SK-N-SH (cell line): ENCODE measurements around the gene RTF2. TPM values are rescaled to one million over a fixed set of nuclear protein-coding genes. Genes with fewer than 3 reads are reported as not detected.

ENCODE experiments used
- CTCF ChIA-PET: fragments of 300-600, 350-600 bp; formaldehyde crosslinking; extraction: SDS; loops from one replicate; lab custom pipeline; 2021; lab: Yijun Ruan, JAX
- POLR2A ChIA-PET: fragments of 350-600 bp; sonication (Branson Sonifier 250); formaldehyde crosslinking; extraction: SDS; loops from one replicate; lab custom pipeline; 2020; ENCODE audit warnings: antibody characterized with exemption, inconsistent platforms; lab: Yijun Ruan, JAX
- DNase-seq: peaks from one replicate; pipeline ENCODE4 v3.0.0; 2012
- H2AFZ ChIP-seq: fragments of 200-600 bp; sonication (generic); 2 replicates; pipeline ENCODE4 v1.8.1; 2016; ENCODE audit warnings: antibody characterized with exemption, mild to moderate bottlenecking, low read depth
- H3F3A ChIP-seq: fragments of 200-600 bp; sonication (generic); replicated peaks from 2 replicates; pipeline ENCODE3; 2016; ENCODE audit warnings: antibody characterized with exemption, mild to moderate bottlenecking; ENCODE audit not compliant: insufficient read depth
- H3K27ac ChIP-seq, 2 experiments: fragments of 200-500 bp in 1 of 2; fragments of 200-600 bp in 1 of 2; sonication (Bioruptor generic) in 1 of 2; sonication (generic), shearing (Covaris generic) in 1 of 2; 2 replicates each; pipeline versions ENCODE4 v1.5.1 to v1.6.1; 2014 to 2016; ENCODE audit warnings: low read depth in 2 of 2, inconsistent platforms in 1 of 2, low read length in 1 of 2, mild to moderate bottlenecking in 1 of 2, mixed read lengths in 1 of 2
- H3K27me3 ChIP-seq: fragments of 200-600 bp; sonication (generic), shearing (Covaris generic); 2 replicates; pipeline ENCODE4 v1.6.1; 2016; ENCODE audit warnings: mixed run types; ENCODE audit not compliant: insufficient read depth
- H3K36me3 ChIP-seq, 2 experiments: fragments of 200-500 bp in 1 of 2; fragments of 200-600 bp in 1 of 2; sonication (Bioruptor generic) in 1 of 2; sonication (generic) in 1 of 2; replicated peaks in 1 of 2; 2 replicates each; pipeline versions ENCODE3 to v1.5.1; 2014 to 2016; ENCODE audit warnings: low read length in 1 of 2, mild to moderate bottlenecking in 1 of 2; ENCODE audit not compliant: insufficient read depth in 2 of 2, control insufficient read depth in 1 of 2
- H3K4me1 ChIP-seq, 2 experiments: fragments of 200-500 bp in 1 of 2; fragments of 200-600 bp in 1 of 2; sonication (Bioruptor generic) in 1 of 2; sonication (generic), shearing (Covaris generic) in 1 of 2; 2 replicates each; pipeline versions ENCODE4 v1.5.1 to v1.6.1; 2014 to 2016; ENCODE audit warnings: low read depth in 1 of 2, low read length in 1 of 2, mixed run types in 1 of 2; ENCODE audit not compliant: insufficient read depth in 2 of 2, control insufficient read depth in 1 of 2
- H3K4me2 ChIP-seq: fragments of 200-600 bp; sonication (generic), shearing (Covaris generic); 2 replicates; pipeline ENCODE4 v1.6.1; 2017; ENCODE audit warnings: mixed run types
- H3K4me3 ChIP-seq, 2 experiments: fragments of 200-500 bp in 1 of 2; fragments of 200-600 bp in 1 of 2; sonication (Bioruptor generic) in 1 of 2; sonication (generic), shearing (Covaris generic) in 1 of 2; 2 replicates each; pipeline versions ENCODE4 v1.5.1 to v1.8.1; 2014 to 2016; ENCODE audit warnings: low read depth in 2 of 2, inconsistent platforms in 1 of 2, low read length in 1 of 2, mild to moderate bottlenecking in 1 of 2, mixed read lengths in 1 of 2, moderate library complexity in 1 of 2
- H3K79me2 ChIP-seq: fragments of 200-600 bp; sonication (generic); 2 replicates; pipeline ENCODE4 v1.8.1; 2017; ENCODE audit warnings: mild to moderate bottlenecking; ENCODE audit not compliant: insufficient read depth
- H3K9ac ChIP-seq: fragments of 200-600 bp; sonication (generic); 2 replicates; pipeline ENCODE4 v1.6.1; 2017; ENCODE audit warnings: mixed run types
- H3K9me2 ChIP-seq: fragments of 200-600 bp; sonication (generic); 2 replicates; pipeline ENCODE4 v1.6.1; 2017; ENCODE audit warnings: mixed run types
- H3K9me3 ChIP-seq: fragments of 200-600 bp; sonication (generic); 2 replicates; pipeline ENCODE4 v1.6.1; 2017; ENCODE audit warnings: mixed run types, mild to moderate bottlenecking, moderate library complexity
- H4K20me1 ChIP-seq: fragments of 200-600 bp; sonication (generic); 2 replicates; pipeline ENCODE4 v1.6.1; 2017; ENCODE audit warnings: mild to moderate bottlenecking, mixed run types; ENCODE audit not compliant: insufficient read depth
- CHD2 ChIP-seq: fragments of 150-350 bp; IDR thresholded peaks from 2 replicates; pipeline ENCODE4 v1.6.1; 2018; ENCODE audit warnings: low read length; ENCODE audit not compliant: partially characterized antibody
- CTCF ChIP-seq: fragments of 200-600 bp; sonication (generic); IDR thresholded peaks from 2 replicates; pipeline ENCODE4 v1.6.1; 2017; ENCODE audit warnings: antibody characterized with exemption, mild to moderate bottlenecking, moderate library complexity
- EZH2phosphoT487 ChIP-seq: fragments of 200-600 bp; sonication (generic); IDR thresholded peaks from 2 replicates; pipeline ENCODE4 v1.6.1; 2017; ENCODE audit warnings: low read depth, mixed run types, mild to moderate bottlenecking, antibody characterized with exemption, moderate library complexity, borderline replicate concordance
- FOXJ3 ChIP-seq: sonication (generic); formaldehyde crosslinking; IDR thresholded peaks from 2 replicates; pipeline ENCODE4 v1.5.1; 2020; ENCODE audit warnings: mild to moderate bottlenecking, missing genetic modification reagents
- GABPA ChIP-seq: IDR thresholded peaks from 2 replicates; pipeline ENCODE4 v1.4.0; 2012; ENCODE audit warnings: low read depth, mild to moderate bottlenecking
- IRF3 ChIP-seq: fragments of 150-350 bp; IDR thresholded peaks from 2 replicates; pipeline ENCODE4 v1.6.1; 2016; ENCODE audit warnings: mild to moderate bottlenecking, low read depth, low read length
- JUND ChIP-seq: IDR thresholded peaks from 2 replicates; pipeline ENCODE4 v1.4.0; 2012
- MEF2A ChIP-seq: IDR thresholded peaks from 2 replicates; pipeline ENCODE4 v1.4.0; 2012; ENCODE audit warnings: low read depth, borderline replicate concordance
- NFIC ChIP-seq: IDR thresholded peaks from 2 replicates; pipeline ENCODE4 v1.4.0; 2012; ENCODE audit warnings: borderline replicate concordance
- PBX3 ChIP-seq: IDR thresholded peaks from 2 replicates; pipeline ENCODE4; 2012
- POLR2AphosphoS5 ChIP-seq: IDR thresholded peaks from 2 replicates; pipeline ENCODE4 v1.6.1; 2012; ENCODE audit warnings: low read depth, low read length
- RAD21 ChIP-seq: IDR thresholded peaks from 2 replicates; pipeline ENCODE4 v1.6.1; 2012; ENCODE audit warnings: mild to moderate bottlenecking, low read length
- RCOR1 ChIP-seq: fragments of 150-350 bp; IDR thresholded peaks from 2 replicates; pipeline ENCODE4 v1.6.1; 2017; ENCODE audit warnings: antibody characterized with exemption, low read length
- RFX5 ChIP-seq: IDR thresholded peaks from 2 replicates; pipeline ENCODE4 v1.6.1; 2012; ENCODE audit warnings: mild to moderate bottlenecking, improper control_type of control experiment, low read length
- RXRA ChIP-seq: IDR thresholded peaks from 2 replicates; pipeline ENCODE4 v1.4.0; 2012; ENCODE audit warnings: low read depth, mild to moderate bottlenecking, borderline replicate concordance
- SMC3 ChIP-seq: IDR thresholded peaks from 2 replicates; pipeline ENCODE4 v1.6.1; 2012; ENCODE audit warnings: low read depth, low read length, improper control_type of control experiment
- TAF1 ChIP-seq: IDR thresholded peaks from 2 replicates; pipeline ENCODE4 v1.6.1; 2012; ENCODE audit warnings: low read depth, mild to moderate bottlenecking, low read length, moderate library complexity, borderline replicate concordance
- TCF12 ChIP-seq: IDR thresholded peaks from 2 replicates; pipeline ENCODE4 v1.4.0; 2012
- TEAD4 ChIP-seq: IDR thresholded peaks from 2 replicates; pipeline ENCODE4 v1.4.0; 2012; ENCODE audit warnings: mild to moderate bottlenecking, borderline replicate concordance; ENCODE audit not compliant: insufficient read depth
- YY1 ChIP-seq: IDR thresholded peaks from 2 replicates; pipeline ENCODE4 v1.4.0; 2012; ENCODE audit warnings: low read depth, mild to moderate bottlenecking
- WGBS: methylation state at CpG from one replicate; pipeline ENCODE4 v1.1.6; 2017; ENCODE audit warnings: low lambda C conversion rate; 5-methylcytosine and 5-hydroxymethylcytosine counted together
- polyA plus RNA-seq, 3 experiments: library from polyadenylated mRNA; depleted of rRNA; stranded (reverse); fragments of >200 nt; gene quantifications; 2 replicates each; pipeline ENCODE4 v1.2.3, GENCODE V29; 2012

RTF2 gene
- polyA plus RNA-seq, 1 of the 3 experiments (the other 2 are of a cell fraction), result 78.2 TPM

- H3K27me3 ChIP-seq, result no peaks in the 10 kb centered on the region
- TF ChIP-seq TAF1, result no peak
- no peak for TF ChIP-seq NFIC
- no peak for TF ChIP-seq RXRA
- TF ChIP-seq JUND, result no peak
- TF ChIP-seq CTCF, result no peak
- TF ChIP-seq SMC3, result no peak
- TF ChIP-seq FOXJ3 (CRISPR knock-in tag), result no peak
- no peak for TF ChIP-seq TEAD4
- TF ChIP-seq TCF12, result no peak
- TF ChIP-seq RAD21, result no peak
- no peak for TF ChIP-seq CHD2
- TF ChIP-seq EZH2phosphoT487, result no peak
- no peak for TF ChIP-seq IRF3
- no peak for TF ChIP-seq MEF2A
- TF ChIP-seq PBX3, result no peak
- no peak for TF ChIP-seq RFX5
- no peak for TF ChIP-seq POLR2AphosphoS5
- TF ChIP-seq, all 33 proteins: peak for 0
- Histone ChIP-seq H3K4me1 (peaks cover 0 to 4% of the 10 kb centered on the region in 2 experiments; a peak in 1 of 4 replicates), H2AFZ (no peak overlapping the region), H4K20me1 (no peaks in the 10 kb centered on the region), H3K9me2 (no peaks in the 10 kb centered on the region), H3K4me2 (no peak overlapping the region), H3K9me3 (no peaks in the 10 kb centered on the region), H3K27ac (no peak overlapping the region), H3K4me3 (no peak overlapping the region), H3K36me3 (no peaks in the 10 kb centered on the region), H3F3A (no peaks in the 10 kb centered on the region), H3K79me2 (no peaks in the 10 kb centered on the region), H3K9ac (no peak overlapping the region)
- POLR2A ChIA-PET, result no interaction called here
- CTCF ChIA-PET, result no interaction called here
- 35% methylated on average over 2 of the region's 3 CpGs for WGBS
- no peak for DNase-seq
These were observed 8.0 kb upstream of the RTF2 start for GRCh38 chr20:56460459-56460858.

- H4K20me1 ChIP-seq, result no peaks in the 10 kb centered on the region
- no peaks in the 10 kb centered on the region for H3K9me3 ChIP-seq
- no peak overlapping the region for H2AFZ ChIP-seq
- TF ChIP-seq CTCF (no peak), GABPA (no peak), RCOR1 (no peak), FOXJ3 (CRISPR knock-in tag) (no peak), YY1 (no peak), RXRA (no peak)
- no peak overlapping the region for H3K4me3 ChIP-seq
- no peak for DNase-seq
- peaks cover 0 to 4% of the 10 kb centered on the region in 2 experiments; a peak in 1 of 4 replicates for H3K4me1 ChIP-seq
- no peaks in the 10 kb centered on the region for H3K27me3 ChIP-seq
- no peaks in the 10 kb centered on the region for H3K79me2 ChIP-seq
- ChIA-PET CTCF (no interaction called here), POLR2A (no interaction called here)
- WGBS, result 10% methylated on average over 3 of the region's 3 CpGs
- no peaks in the 10 kb centered on the region for H3K9me2 ChIP-seq
- H3K36me3 ChIP-seq, result no peaks in the 10 kb centered on the region
- no peaks in the 10 kb centered on the region for H3F3A ChIP-seq
- H3K4me2 ChIP-seq, result no peak overlapping the region
- H3K27ac ChIP-seq, result no peak overlapping the region
- no peak overlapping the region for H3K9ac ChIP-seq
These were observed 6.9 kb upstream of the RTF2 start for GRCh38 chr20:56461576-56461975.
